HG03135 (cell line): ENCODE results near the gene CYS1.
"Not testable (repeated sequence)": the region's sequence is repeated elsewhere in the genome, so short reads cannot be mapped to it uniquely, and the experiment has no call there.

Experiments used
- ATAC-seq: cut with Tn5 transposase; IDR thresholded peaks from one replicate; pipeline ENCODE4 v1.9.1; 2021; ENCODE audit warnings: mild to moderate bottlenecking, moderate library complexity; ENCODE audit not compliant: unreplicated experiment

Gene CYS1

DNA sequence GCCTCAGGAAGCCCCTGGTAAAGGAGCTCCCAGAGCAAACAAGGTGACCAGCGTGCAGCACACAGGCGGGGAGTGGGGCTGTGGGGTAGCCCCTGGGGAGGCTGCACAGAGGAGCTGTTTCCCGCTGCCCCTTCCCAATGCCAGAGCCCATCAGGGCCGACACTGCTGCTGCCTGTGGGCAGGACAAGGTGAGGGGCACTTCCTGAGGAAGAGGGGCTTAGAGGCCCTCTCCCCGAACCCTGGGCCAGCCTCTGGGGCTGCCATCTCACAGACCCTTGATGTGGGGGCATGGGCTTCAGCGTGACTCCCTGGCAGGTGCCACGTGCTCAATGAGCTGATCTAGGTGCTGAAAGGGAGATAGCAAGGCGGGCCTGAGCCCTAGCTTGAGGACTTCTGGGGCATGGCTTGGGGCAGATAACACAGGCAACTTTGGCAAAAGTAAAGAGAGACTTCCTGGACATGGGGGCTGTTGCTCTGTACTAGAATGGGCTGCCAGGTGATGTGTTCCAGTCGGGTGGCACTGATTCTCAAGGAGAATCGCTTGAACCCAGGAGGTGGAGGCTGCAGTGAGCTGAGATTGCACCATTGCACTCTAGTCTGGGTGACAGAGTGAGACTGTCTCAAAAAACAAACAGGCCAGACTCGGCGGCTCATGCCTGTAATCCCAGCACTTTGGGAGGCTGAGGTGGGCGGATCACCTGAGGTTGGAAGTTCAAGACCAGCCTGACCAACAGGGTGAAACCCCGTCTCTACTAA, 46.8 kb downstream of the CYS1 start:
- ATAC-seq = no peak

DNA sequence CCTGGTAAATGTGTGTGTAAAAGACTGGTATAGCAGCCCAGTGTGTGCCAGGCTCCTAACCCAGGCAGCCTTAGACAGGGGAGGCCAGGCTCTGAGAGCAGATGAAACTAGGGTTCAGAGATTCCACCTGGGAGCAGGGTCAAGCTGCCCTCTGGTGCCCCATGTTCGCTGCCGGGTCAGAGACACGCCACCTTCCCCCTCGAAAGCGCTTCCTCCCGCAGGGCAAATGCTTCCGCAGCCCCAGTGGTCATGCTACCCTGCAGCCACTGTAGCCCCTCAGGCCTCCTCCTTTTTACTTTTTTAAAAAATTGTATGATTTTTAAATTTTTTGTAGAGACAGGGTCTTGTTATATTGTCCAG, 47.5 kb downstream of the CYS1 start:
- no peak for ATAC-seq

GRCh38 chr2:10031886-10032745, 48.1 kb downstream of the CYS1 start:
- no peak for ATAC-seq

DNA sequence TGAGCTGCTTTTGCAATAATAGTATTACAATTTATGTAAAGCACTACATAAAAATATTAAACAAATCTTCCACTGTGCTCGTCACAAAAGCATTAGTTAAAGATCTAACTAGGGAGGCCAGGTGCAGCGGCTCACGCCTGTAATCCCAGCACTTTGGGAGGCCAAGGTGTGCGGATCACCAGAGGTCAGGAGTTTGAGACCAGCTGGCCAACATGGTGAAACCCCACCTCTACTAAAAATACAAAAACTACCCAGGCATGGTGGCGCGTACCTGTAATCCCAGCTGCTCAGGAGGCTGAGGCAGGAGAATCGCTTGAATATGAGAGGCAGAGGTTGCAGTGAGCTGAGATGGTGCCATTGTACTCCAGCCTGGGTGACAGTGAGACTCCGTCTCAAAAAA, 49.4 kb downstream of the CYS1 start:
- ATAC-seq = not testable (repeated sequence)

DNA sequence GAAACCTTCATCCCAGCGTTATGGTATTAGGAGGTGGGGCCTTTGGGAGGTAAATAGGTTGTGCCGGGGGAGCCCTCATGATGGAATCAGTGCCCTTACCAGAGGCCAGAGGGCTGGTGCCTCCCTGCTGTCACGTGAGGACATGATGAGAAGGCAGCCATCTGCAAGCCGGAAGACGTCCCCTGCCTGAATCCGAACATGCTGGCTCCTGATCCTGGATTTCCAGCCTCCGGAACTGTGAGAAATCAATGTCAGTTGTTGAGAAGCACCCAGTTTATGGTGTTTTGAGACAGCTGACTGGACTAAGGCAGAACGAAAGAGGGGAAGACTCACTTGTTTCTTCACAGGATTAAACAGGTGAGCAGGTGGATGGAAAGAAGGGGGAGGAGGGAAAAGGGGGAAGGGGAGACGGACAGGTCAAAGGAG, 49.9 kb downstream of the CYS1 start:
- no peak for ATAC-seq

DNA sequence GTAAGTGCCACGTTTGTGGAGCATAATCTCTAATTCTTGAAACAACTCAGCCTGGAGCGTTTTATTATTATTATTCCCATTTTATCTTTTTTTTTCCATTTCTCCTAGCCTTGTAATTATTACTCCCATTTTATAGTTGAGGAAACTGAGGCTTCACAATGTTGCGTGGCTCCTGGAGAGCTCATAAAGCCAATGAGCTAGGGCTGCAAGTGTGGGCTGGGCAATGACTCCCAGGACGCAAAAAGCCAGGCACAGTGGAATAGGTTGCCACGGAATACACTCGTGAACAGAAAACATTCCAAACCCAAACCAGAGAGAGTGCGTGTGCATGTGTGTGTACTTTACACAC, 50.4 kb downstream of the CYS1 start:
- no peak for ATAC-seq

DNA sequence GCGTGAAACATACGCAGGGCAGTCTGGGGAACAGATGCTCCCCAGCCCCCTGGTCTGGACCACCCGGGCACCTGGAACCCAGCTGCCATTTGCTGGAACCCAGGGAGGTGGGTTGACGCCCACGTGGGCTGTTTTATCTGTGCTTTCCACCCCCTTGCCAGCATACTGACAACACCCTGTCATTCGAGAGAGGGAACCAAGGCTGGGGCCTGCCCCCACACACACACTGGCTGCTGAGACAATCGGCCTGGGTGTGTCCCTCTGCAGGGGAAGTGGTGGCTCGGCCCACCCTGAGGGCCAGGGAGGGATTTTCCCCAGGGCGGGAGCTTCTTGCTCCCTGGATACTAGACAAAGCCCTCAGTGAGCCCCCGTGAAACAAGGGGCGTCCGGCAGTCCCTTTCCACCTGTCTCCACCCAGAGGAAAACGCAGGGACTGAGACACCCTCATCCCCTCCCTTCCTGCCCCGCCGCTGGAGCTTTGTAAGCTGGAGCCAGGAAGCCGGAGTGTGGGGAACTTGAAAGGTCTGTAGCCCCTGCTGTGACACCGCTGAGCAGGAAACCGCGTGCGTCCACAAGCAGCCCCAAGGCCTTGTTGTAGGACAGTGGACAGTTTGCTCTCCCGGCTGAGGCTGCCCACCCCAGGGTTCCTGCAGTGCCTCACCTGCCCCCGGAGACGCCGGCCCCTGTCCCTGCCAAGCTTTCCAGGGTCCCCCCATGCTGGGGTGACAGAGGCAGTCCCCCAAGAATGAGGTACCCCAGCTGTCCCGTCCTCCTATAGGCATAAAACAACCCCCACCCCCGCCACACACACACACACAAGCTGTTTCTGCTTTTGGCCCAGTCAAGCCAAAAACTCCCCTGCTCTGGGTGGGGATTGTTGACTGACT, 51.0 kb downstream of the CYS1 start:
- ATAC-seq = no peak

GRCh38 chr2:10028407-10028987, 51.7 kb downstream of the CYS1 start:
- ATAC-seq = no peak

DNA sequence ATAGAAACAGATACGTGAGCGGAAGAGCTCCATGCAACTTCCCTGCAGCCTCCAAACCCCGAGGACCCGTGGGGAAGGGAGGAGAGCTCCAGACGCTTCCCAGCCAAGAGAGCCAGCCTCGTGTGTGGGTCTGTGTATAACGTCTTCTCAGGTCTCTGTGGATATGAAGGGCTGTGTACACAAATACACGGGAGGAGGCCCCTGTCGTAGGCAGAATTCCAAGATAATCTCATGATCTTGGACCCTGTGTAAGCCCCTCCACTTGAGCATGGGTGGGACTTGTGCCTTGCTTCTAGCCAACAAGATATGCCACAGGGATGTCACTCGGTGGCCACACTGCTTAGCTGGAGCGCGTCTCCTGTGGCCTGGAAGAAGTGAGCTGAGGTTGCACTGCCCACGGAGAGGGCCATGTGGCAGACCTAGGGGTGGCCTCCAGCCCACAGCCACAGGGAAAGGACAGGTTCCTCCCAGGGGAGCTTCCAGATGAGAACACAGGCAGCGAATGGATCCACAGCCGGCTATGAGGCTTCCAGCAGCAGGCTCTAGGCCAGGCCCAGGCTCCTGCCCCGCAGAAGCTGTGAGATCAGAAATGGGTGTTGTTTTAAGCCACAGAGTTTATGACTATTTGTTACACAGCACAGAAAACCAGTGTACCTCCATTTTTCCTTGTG, 52.4 kb downstream of the CYS1 start:
- ATAC-seq = no peak

DNA sequence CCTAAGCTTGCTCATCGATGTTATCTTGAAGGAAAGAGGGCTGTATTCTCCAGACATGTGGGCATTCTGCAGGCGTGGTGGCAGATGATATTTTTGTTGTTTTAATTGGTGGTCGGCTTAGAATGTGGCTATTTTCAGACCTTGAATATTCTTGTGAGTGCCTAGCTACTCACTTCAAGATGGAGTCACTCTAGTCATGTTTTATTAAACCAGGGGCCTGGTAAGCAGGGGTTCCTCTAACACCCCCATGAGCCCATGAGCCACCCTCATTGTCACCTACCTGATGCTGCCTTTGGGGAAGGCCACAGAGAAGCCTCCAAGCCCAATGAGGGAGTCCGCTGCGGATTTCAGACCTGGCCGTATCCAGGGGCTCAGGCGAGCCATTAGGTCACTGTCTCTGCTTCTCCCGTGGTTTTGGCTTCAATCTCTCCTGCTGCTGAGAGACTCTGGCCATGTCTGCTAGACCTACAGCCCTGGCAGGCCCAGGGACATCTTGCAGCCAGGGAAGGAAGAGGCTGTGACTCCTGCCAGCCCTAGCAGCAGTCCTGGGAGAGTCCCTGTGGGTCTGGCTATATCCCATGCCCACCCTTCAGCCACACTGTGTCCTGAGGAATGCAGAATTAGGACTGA, 53.2 kb downstream of the CYS1 start:
- no peak for ATAC-seq

GRCh38 chr2:10022966-10023662, 57.1 kb downstream of the CYS1 start:
- no peak for ATAC-seq

DNA sequence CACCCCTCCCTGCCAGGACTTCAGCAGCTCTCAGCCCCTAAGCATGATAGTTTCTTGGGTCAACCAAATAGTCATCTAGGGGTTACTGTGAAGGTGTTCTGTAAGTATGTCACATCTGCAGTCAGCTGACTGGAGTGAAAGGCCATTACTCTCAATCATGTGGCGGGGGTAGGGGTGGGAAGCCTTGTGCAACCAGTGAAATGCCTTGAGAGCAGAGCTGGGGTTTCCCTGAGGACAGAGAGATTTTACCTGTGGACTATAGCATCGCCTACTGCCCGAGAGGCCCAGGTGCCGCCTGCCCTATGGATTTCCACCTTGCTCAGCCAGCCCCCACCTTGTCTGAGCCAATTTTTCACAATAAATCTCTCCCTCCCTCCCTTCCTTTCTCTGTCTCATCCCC, 57.8 kb downstream of the CYS1 start:
- no peak for ATAC-seq

DNA sequence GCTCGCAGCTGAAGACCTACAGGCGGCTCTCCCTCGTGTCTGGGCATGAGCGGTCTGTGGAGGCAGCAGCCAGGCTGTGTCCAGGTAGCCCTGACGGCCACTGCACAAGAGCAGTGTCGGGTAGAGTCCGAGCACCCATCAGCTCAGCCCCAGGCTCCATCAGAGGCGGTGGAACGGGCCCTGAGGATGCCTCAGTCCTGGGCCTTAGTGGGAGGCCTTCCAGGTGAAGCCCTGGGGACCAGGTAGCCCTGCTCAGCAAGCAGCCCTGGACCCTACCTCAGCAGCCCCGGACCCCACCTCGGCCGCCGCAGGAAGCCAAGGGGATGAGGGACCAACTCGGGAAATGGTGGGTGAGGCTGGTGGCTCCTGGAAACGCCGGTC, 58.2 kb downstream of the CYS1 start:
- no peak for ATAC-seq

- no peak for ATAC-seq
Observed at GRCh38 chr2:10019602-10020400, 60.4 kb downstream of the CYS1 start.

- ATAC-seq = no peak
Observed at GRCh38 chr2:10019174-10019573, 61.0 kb downstream of the CYS1 start.

DNA sequence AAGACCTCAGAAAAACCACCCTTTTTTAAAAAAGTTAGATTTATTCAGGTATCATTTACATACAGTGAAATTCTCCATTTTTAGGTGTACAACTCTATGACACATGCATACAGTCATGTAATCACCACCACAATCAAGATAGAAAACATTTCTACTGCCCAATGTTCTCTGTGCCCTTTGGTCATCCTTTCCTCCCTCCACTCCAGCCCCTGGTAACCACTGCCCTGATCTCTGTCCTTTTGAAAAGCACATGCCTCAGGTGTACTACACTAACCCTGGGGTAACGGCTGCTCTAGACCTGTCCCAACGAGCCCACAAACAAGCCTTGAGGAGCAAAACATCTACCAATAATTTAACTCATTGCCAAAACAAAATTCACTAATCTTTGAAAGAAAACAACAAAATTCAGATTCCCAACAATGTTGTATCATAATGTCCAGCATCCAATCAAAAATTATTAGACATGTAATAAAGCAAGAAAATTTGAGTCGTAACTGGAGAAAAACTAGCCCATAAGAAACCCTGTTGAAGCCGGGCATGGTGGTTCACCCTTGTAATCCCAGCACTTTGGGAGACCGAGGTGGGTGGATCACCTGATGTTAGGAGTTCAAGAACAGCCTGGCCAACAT, 62.8 kb downstream of the CYS1 start:
- ATAC-seq = no peak

DNA sequence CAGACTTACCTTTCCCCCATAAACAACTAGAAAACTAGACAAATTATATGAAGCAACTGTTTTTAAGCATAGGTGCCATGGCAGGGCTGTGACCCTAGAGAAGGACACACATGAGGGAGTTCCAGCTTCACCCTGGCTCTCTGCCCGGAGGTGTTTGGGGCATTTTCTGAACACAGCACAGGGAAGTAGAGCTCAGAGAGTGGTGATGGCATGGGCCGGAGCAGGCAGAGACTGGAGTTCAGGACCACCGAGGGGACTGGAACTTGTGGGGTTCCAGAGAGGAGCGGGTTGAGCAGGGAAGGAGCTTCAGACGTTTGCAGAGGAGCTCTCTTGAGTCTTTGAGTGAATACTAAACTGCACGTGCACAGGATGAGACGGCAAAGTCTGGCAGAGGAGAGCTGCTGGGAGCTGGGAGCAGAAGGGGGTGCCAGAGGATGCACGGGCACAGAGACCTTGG, 63.4 kb downstream of the CYS1 start:
- ATAC-seq = no peak
